Measurements from ENCODE around the gene LIX1. TPM values are rescaled to one million over a fixed set of nuclear protein-coding genes. Genes with fewer than 3 reads are reported as not detected.

LIX1 gene
- total RNA-seq, 1 experiment from 2014 or later = not detected

DNA sequence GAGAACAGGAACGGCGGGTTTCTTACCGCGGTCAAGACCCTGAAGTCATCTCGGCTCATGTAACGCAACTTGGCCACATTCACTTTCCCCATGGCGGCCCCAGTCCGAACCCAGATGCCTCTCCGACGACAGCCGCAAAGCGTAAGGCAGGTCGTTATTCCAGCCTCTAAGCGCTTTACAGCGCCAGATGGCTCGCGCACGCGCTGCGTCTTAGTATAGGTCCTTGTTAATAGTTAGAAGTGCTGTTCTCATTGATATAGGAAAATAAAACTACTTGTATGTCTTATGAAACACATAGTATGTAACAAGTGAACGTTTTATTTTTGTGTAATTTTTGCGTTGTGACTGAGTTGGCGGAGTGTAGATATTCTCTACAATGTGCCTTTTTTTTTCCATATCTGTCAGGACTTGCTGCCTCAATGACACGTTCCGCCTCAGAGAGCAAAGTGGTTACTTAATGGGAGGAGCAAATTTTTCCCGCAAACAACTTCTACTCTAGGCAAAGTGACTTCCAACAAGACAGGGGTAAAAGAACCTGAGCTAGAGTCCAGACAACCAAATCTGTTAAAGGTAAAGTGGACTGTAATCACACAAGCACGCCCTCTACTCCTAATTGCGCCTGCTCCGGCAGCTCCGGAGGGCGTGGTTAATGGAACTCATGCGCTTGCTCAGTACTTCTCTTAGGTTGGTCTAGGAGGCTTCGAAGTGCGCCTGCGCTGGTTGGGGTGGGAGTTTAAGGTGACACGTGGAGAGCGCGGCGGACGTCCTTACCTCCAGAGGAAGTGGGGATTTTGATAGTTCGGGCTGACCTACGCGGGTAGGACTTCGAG, 40.9 kb upstream of the LIX1 start, which contains the start of gene RIOK2 (continued):
- TF ChIP-seq NR2C2 (CRISPR knock-in tag; IDR thresholded peaks at IDR 0.05) (no peak; the same call in 1 of the 2 replicates), ETV6 (CRISPR knock-in tag; IDR thresholded peaks at IDR 0.05) (peak; percentile 96), GRHL2 (CRISPR knock-in tag; IDR thresholded peaks at IDR 0.05; ENCODE audit: insufficient replicate concordance, severe bottlenecking) (no peak), ZNF232 (CRISPR knock-in tag; IDR thresholded peaks at IDR 0.05) (peak; percentile 89; the same call in 1 of the 2 replicates), ZNF671 (CRISPR knock-in tag; IDR thresholded peaks at IDR 0.05) (no peak), SP1 (CRISPR knock-in tag; conservative IDR thresholded peaks at IDR 0.05) (peak; percentile 25; the same call in 1 of the 2 replicates), ZNF138 (CRISPR knock-in tag; conservative IDR thresholded peaks at IDR 0.05) (no peak), MXD4 (CRISPR knock-in tag; IDR thresholded peaks at IDR 0.05; ENCODE audit: borderline replicate concordance) (no peak), RORB (CRISPR knock-in tag; IDR thresholded peaks at IDR 0.05) (no peak), CBFB (CRISPR knock-in tag; IDR thresholded peaks at IDR 0.05; ENCODE audit: low read depth) (no peak), ZNF396 (CRISPR knock-in tag; IDR thresholded peaks at IDR 0.05; ENCODE audit: borderline replicate concordance) (no peak), NFATC4 (CRISPR knock-in tag; IDR thresholded peaks at IDR 0.05) (no peak), CREB1 (CRISPR knock-in tag; IDR thresholded peaks at IDR 0.05) (no peak), FOXP1 (CRISPR knock-in tag; IDR thresholded peaks at IDR 0.05; ENCODE audit: borderline replicate concordance) (peak; percentile 87), ELF4 (CRISPR knock-in tag; IDR thresholded peaks at IDR 0.05; ENCODE audit: low read depth) (no peak), NFE2L1 (CRISPR knock-in tag; IDR thresholded peaks at IDR 0.05) (peak; percentile 97), IRF2 (CRISPR knock-in tag; IDR thresholded peaks at IDR 0.05; ENCODE audit: borderline replicate concordance, low read depth) (no peak), ZBTB21 (CRISPR knock-in tag; IDR thresholded peaks at IDR 0.05; ENCODE audit: borderline replicate concordance) (no peak)
- TF ChIP-seq, protein P1, sequence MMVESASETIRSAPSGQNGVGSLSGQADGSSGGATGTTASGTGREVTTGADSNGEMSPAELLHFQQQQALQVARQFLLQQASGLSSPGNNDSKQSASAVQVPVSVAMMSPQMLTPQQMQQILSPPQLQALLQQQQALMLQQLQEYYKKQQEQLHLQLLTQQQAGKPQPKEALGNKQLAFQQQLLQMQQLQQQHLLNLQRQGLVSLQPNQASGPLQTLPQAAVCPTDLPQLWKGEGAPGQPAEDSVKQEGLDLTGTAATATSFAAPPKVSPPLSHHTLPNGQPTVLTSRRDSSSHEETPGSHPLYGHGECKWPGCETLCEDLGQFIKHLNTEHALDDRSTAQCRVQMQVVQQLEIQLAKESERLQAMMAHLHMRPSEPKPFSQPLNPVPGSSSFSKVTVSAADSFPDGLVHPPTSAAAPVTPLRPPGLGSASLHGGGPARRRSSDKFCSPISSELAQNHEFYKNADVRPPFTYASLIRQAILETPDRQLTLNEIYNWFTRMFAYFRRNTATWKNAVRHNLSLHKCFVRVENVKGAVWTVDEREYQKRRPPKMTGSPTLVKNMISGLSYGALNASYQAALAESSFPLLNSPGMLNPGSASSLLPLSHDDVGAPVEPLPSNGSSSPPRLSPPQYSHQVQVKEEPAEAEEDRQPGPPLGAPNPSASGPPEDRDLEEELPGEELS (CRISPR knock-in tag; IDR thresholded peaks at IDR 0.05) = peak; percentile 66; the same call in 1 of the 2 replicates
- TF ChIP-seq, protein P2, sequence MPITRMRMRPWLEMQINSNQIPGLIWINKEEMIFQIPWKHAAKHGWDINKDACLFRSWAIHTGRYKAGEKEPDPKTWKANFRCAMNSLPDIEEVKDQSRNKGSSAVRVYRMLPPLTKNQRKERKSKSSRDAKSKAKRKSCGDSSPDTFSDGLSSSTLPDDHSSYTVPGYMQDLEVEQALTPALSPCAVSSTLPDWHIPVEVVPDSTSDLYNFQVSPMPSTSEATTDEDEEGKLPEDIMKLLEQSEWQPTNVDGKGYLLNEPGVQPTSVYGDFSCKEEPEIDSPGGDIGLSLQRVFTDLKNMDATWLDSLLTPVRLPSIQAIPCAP (CRISPR knock-in tag; IDR thresholded peaks at IDR 0.05) = peak; percentile 71; the same call in 1 of the 2 replicates
- TF ChIP-seq, protein P3, sequence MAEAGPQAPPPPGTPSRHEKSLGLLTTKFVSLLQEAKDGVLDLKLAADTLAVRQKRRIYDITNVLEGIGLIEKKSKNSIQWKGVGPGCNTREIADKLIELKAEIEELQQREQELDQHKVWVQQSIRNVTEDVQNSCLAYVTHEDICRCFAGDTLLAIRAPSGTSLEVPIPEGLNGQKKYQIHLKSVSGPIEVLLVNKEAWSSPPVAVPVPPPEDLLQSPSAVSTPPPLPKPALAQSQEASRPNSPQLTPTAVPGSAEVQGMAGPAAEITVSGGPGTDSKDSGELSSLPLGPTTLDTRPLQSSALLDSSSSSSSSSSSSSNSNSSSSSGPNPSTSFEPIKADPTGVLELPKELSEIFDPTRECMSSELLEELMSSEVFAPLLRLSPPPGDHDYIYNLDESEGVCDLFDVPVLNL (CRISPR knock-in tag; IDR thresholded peaks at IDR 0.05; ENCODE audit: borderline replicate concordance, low read depth) = no peak
- TF ChIP-seq, protein P4, sequence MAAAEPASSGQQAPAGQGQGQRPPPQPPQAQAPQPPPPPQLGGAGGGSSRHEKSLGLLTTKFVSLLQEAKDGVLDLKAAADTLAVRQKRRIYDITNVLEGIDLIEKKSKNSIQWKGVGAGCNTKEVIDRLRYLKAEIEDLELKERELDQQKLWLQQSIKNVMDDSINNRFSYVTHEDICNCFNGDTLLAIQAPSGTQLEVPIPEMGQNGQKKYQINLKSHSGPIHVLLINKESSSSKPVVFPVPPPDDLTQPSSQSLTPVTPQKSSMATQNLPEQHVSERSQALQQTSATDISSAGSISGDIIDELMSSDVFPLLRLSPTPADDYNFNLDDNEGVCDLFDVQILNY (CRISPR knock-in tag; IDR thresholded peaks at IDR 0.05) = no peak
- TF ChIP-seq, protein P5, sequence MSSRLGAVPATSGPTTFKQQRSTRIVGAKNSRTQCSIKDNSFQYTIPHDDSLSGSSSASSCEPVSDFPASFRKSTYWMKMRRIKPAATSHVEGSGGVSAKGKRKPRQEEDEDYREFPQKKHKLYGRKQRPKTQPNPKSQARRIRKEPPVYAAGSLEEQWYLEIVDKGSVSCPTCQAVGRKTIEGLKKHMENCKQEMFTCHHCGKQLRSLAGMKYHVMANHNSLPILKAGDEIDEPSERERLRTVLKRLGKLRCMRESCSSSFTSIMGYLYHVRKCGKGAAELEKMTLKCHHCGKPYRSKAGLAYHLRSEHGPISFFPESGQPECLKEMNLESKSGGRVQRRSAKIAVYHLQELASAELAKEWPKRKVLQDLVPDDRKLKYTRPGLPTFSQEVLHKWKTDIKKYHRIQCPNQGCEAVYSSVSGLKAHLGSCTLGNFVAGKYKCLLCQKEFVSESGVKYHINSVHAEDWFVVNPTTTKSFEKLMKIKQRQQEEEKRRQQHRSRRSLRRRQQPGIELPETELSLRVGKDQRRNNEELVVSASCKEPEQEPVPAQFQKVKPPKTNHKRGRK (CRISPR knock-in tag; IDR thresholded peaks at IDR 0.05; ENCODE audit: borderline replicate concordance) = 0 out of 2 replicates have a peak, but pooled peaks have one; percentile 22
- TF ChIP-seq, protein P6, sequence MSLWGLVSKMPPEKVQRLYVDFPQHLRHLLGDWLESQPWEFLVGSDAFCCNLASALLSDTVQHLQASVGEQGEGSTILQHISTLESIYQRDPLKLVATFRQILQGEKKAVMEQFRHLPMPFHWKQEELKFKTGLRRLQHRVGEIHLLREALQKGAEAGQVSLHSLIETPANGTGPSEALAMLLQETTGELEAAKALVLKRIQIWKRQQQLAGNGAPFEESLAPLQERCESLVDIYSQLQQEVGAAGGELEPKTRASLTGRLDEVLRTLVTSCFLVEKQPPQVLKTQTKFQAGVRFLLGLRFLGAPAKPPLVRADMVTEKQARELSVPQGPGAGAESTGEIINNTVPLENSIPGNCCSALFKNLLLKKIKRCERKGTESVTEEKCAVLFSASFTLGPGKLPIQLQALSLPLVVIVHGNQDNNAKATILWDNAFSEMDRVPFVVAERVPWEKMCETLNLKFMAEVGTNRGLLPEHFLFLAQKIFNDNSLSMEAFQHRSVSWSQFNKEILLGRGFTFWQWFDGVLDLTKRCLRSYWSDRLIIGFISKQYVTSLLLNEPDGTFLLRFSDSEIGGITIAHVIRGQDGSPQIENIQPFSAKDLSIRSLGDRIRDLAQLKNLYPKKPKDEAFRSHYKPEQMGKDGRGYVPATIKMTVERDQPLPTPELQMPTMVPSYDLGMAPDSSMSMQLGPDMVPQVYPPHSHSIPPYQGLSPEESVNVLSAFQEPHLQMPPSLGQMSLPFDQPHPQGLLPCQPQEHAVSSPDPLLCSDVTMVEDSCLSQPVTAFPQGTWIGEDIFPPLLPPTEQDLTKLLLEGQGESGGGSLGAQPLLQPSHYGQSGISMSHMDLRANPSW (CRISPR knock-in tag; conservative IDR thresholded peaks at IDR 0.05; ENCODE audit: low read depth) = no peak
- TF ChIP-seq, protein P7, sequence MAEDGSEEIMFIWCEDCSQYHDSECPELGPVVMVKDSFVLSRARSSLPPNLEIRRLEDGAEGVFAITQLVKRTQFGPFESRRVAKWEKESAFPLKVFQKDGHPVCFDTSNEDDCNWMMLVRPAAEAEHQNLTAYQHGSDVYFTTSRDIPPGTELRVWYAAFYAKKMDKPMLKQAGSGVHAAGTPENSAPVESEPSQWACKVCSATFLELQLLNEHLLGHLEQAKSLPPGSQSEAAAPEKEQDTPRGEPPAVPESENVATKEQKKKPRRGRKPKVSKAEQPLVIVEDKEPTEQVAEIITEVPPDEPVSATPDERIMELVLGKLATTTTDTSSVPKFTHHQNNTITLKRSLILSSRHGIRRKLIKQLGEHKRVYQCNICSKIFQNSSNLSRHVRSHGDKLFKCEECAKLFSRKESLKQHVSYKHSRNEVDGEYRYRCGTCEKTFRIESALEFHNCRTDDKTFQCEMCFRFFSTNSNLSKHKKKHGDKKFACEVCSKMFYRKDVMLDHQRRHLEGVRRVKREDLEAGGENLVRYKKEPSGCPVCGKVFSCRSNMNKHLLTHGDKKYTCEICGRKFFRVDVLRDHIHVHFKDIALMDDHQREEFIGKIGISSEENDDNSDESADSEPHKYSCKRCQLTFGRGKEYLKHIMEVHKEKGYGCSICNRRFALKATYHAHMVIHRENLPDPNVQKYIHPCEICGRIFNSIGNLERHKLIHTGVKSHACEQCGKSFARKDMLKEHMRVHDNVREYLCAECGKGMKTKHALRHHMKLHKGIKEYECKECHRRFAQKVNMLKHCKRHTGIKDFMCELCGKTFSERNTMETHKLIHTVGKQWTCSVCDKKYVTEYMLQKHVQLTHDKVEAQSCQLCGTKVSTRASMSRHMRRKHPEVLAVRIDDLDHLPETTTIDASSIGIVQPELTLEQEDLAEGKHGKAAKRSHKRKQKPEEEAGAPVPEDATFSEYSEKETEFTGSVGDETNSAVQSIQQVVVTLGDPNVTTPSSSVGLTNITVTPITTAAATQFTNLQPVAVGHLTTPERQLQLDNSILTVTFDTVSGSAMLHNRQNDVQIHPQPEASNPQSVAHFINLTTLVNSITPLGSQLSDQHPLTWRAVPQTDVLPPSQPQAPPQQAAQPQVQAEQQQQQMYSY (CRISPR knock-in tag; IDR thresholded peaks at IDR 0.05) = no peak
